HEK293T (cell line): Measurements from ENCODE around the gene ZNF746.

Experiments used
- BHLHE40 ChIP-seq: fragments of 450-650 bp; IDR thresholded peaks from 2 replicates; pipeline ENCODE4 v1.6.1; 2016; ENCODE audit warnings: mild to moderate bottlenecking, moderate library complexity, borderline replicate concordance
- CTBP1 ChIP-seq: fragments of 450-650 bp; IDR thresholded peaks from 2 replicates; pipeline ENCODE4 v1.6.1; 2016; ENCODE audit warnings: borderline replicate concordance
- ELF4 ChIP-seq: fragments of 450-650 bp; IDR thresholded peaks from 2 replicates; pipeline ENCODE4 v1.6.1; 2017; ENCODE audit warnings: antibody characterized with exemption
- FOXK2 ChIP-seq: fragments of 450-650 bp; IDR thresholded peaks from 2 replicates; pipeline ENCODE4 v1.6.1; 2016; ENCODE audit warnings: mild to moderate bottlenecking
- FOXM1 ChIP-seq: fragments of 450-650 bp; IDR thresholded peaks from 2 replicates; pipeline ENCODE4 v1.6.1; 2017; ENCODE audit warnings: mild to moderate bottlenecking, borderline replicate concordance
- L3MBTL2 ChIP-seq: fragments of 450-650 bp; conservative IDR thresholded peaks from 2 replicates; pipeline ENCODE4 v1.6.1; 2016; ENCODE audit warnings: mild to moderate bottlenecking
- NFRKB ChIP-seq: fragments of 450-650 bp; IDR thresholded peaks from 2 replicates; pipeline ENCODE4 v1.6.1; 2016; ENCODE audit warnings: mild to moderate bottlenecking, moderate library complexity
- SP1 ChIP-seq: fragments of 450-650 bp; IDR thresholded peaks from 2 replicates; pipeline ENCODE4 v1.6.1; 2017
- SUZ12 ChIP-seq: fragments of 450-650 bp; IDR thresholded peaks from 2 replicates; pipeline ENCODE4 v1.6.1; 2016; ENCODE audit warnings: mild to moderate bottlenecking
- TARDBP ChIP-seq: fragments of 450-650 bp; IDR thresholded peaks from 2 replicates; pipeline ENCODE4 v1.6.1; 2016

DNA sequence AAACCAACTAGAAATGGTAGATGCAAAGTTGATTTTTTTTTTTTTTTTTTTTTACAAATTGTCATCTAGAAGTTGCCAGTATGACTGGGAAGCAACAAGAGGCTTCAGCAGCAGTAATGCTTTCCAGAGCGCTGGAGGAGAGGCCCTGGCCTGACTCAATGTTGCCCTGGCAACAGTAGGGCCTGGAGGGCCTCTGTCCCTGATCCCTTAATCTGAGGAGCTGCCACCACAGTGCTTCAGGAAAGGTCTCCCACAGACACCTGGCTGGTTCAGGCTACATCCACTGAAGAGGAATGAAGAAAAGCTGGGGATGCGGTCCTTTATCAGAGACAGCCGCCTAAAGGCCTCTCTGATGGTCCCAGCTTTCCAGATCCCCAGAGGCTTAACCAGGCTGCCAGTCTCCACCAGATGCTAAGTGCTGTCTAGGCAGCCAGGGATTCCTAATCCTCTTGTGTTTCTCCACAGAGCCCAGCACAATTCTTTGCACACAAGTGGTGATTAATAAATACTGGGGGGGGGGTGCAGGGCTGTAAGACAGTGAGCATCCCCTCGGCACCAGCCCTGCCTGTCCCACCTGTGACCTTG, 70.4 kb downstream of the ZNF746 start:
- no peak for TF ChIP-seq FOXK2
- no peak for TF ChIP-seq SUZ12
- TF ChIP-seq NFRKB, result no peak
- no peak for TF ChIP-seq L3MBTL2
- TF ChIP-seq TARDBP, result no peak
- no peak for TF ChIP-seq CTBP1
- no peak for TF ChIP-seq SP1
- no peak for TF ChIP-seq ELF4
- TF ChIP-seq BHLHE40, result no peak
- TF ChIP-seq FOXM1, result no peak
